ENCODE data around the gene SAMD3.
A peak's percentile ranks its signal among the peaks of the same experiment; 100 is the strongest.
"Not testable (repeated sequence)": the region's sequence is repeated elsewhere in the genome, so short reads cannot be mapped to it uniquely, and the experiment has no call there.

The SAMD3 gene

GRCh38 chr6:130129762-130130246 is 92.9 kb downstream of the SAMD3 start:
- no peak for DNase-seq (ENCODE audit: low spot score)

DNA sequence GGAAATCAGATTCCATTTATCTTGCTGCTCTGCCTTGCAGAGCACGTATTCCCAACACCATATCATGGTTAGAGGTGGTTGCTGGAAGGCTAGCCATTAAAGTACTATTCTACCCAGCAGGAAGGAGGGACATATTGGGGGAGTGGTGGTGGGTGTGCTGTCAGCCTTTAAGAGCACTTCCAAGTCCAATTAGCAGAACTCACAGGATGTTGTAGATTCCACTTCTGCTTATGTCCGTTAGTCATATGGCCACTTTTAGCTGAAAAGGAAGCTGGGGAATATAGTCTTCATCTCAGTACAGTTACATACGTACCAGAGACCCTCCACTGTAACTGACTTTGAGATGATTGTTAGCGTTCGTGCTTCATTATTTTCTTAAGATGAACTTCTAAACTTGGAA is 94.4 kb downstream of the SAMD3 start:
- DNase-seq (ENCODE audit: low spot score) = no peak

GRCh38 chr6:130127195-130127594 is 95.6 kb downstream of the SAMD3 start:
- no peak for DNase-seq (ENCODE audit: low spot score)

DNA sequence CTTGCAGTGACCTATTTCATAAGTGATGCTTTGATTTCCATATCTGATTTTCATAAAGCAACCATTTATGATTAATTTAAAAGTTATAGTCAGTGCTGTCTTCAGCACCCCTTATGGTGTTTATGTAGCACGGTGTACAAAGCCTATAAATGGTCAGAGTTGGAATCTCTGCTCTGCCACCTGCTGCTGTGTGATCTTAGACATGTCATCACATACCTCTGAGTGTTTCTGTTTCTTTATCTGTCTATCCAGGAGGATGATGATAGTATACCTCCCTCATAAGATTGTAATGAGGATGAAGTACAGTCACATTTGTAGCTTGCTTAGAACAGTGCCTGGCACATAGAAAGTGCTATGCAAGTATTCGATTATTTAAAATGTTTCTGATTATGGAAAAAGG is 100.5 kb downstream of the SAMD3 start:
- no peak for DNase-seq (ENCODE audit: low spot score)

DNA sequence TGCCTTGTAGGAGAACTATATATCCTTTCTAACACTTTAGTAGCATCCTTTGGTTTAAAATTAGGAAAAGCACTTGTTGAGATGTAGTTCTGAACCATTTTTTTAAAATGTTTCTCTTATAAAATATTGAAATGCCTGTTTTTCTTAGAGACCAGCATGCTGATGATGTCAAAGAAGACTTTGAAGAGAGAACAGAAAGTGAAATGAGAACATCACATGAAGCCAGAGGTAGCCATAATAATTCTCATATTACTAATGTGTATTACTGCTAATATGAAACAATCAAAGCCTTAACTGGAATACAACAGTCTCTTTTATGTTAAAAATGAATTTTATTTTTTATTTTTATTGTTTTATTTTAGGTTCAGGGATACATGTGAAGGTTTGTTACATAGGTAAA is 102.0 kb downstream of the SAMD3 start:
- no peak for DNase-seq (ENCODE audit: low spot score)

- no peak for DNase-seq (ENCODE audit: low spot score)
Measured at GRCh38 chr6:130119211-130119610, 103.5 kb downstream of the SAMD3 start.

DNA sequence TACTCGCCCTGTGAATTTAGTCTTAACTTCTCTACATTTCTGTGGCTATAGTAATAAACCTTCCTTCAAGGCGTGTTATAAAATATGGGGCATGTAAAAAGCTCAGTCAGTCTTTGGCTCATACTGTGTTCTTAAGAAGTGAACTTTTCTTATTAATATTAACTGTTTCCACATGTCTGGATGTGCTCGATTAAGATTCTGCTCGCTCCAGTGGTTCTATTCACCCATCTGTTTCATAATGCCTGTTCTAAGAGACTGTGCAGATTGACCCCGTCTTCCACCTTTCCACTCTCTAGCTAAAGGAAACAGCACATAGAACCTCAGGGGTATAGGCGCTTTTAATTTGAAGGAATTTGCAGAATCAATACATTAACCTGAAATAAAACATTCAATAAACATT is 104.5 kb downstream of the SAMD3 start:
- DNase-seq (ENCODE audit: low spot score) = no peak

DNA sequence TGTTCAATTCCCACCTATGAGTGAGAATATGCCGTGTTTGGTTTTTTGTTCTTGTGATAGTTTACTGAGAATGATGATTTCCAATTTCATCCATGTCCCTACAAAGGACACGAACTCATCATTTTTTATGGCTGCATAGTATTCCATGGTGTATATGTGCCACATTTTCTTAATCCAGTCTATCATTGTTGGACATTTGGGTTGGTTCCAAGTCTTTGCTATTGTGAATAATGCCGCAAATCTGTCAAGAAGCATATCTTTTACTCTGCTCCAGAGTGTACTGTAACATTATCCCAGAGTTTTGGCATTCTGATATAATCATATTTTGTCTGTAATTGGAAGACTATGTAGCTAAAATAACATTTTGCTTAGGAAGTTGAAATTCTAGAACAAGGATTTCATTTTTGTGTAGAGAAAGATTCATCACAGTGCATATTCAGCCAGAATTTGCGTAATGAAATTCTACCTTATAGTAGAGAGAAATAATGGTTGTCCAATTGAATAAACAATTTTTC is 105.5 kb downstream of the SAMD3 start:
- DNase-seq (ENCODE audit: low spot score) = not testable (repeated sequence)

- no peak for DNase-seq (ENCODE audit: low spot score)
Measured at GRCh38 chr6:130116273-130116672, 106.5 kb downstream of the SAMD3 start.

DNA sequence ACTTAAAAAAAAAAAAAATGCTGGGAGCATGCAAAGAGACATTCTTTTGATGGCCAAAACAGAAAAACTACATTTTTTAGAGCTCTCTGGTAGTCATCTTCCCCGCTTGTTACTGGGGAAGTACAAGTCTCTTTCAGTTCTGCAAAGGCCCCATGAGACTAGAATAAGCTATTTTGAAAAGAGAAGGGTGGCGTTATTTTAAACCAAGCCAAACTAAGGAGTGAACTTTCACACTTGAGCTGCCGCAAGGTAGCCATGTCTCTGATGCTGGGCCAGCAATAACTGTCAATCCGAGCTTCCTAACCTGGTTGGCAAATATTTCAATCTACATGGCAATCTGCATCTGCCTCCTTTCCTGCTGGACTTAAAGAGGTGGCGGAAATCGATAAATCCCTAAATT is 107.7 kb downstream of the SAMD3 start:
- peak; percentile 31 for DNase-seq (ENCODE audit: low spot score)

- no peak for DNase-seq (ENCODE audit: low spot score)
Measured at GRCh38 chr6:130113201-130113710, 109.5 kb downstream of the SAMD3 start.

DNA sequence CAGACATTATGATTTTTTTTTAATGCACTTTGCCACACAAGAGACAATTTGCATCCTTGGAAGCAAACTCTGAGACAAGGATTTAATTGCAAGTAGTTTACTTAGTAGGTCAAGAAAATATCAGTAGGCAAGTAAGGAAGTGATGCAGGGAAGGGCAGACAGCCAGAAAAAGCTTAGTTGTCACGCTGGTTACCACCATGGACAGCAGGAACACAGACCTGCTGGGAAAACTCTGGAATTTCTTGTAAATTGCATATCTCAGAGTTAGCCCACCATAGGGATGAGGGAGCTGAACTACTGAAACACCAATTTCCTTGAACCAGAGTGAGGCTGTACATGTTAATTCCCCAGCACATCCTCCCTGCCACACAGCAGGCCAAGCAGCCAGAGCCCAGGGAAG is 111.7 kb downstream of the SAMD3 start:
- no peak for DNase-seq (ENCODE audit: low spot score)

DNA sequence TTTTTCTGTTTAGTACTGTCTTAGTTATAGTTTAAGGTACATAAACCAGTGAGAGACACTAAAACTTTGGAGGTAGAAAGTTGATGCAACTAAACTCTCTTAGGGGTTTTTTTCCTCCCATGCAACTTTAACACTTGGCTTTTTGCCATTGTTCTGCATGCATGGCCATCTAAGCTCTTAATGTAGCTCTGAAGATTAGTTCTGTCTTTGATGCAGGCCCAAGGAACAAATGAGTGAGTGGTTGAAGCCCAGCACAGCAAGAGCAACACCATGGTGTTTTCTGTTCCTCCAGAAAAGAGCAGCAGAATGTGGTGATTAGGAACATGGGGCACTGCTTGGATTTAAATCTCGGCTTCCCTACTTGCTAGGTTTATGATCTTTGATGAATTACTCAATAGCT is 115.0 kb downstream of the SAMD3 start:
- DNase-seq (ENCODE audit: low spot score) = no peak

GRCh38 chr6:130105996-130106704 is 116.6 kb downstream of the SAMD3 start:
- DNase-seq (ENCODE audit: low spot score) = no peak

DNA sequence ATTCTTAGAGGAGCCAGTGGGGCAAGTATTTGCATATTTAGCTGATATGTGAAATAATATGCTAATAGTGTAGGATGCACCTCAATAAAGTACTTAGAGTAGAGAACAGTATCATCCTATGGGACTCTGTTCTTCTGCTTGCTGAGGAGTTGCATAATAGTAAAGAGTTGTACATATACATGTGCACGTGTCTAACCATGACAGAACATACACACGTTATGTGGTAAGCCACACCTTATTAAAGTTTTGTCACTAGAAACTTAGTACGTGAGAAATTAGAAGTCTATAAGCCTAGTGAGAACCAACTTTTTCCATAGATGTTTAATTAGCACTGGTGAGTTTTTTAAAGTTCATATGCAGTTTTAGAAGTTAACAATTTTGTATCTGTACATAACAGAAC is 123.6 kb downstream of the SAMD3 start:
- no peak for DNase-seq (ENCODE audit: low spot score)

GRCh38 chr6:130098317-130098716 is 124.4 kb downstream of the SAMD3 start:
- no peak for DNase-seq (ENCODE audit: low spot score)

All from pons (tissue), 1 donor.